PC-9 (cell line): ENCODE data around the gene TRABD2A. TPM values are rescaled to one million over a fixed set of nuclear protein-coding genes. Genes with fewer than 3 reads are reported as not detected.

ENCODE experiments used
- BruUV-seq: library from RNA; stranded (reverse); fragments of 400-500 nt; replicated peaks from 2 replicates; lab custom pipeline; 2021; lab: Mats Ljungman, UMichigan
- CTCF ChIA-PET: fragments of 300-600 bp; sonication (Branson Sonifier 250); formaldehyde crosslinking; loops from one replicate; lab custom pipeline; 2022; ENCODE audit warnings: antibody characterized with exemption; lab: Charles Lee
- POLR2A ChIA-PET: fragments of 300-600 bp; sonication (Branson Sonifier 250); formaldehyde crosslinking; loops from one replicate; lab custom pipeline; 2022; ENCODE audit warnings: antibody characterized with exemption; ENCODE audit not compliant: unreplicated experiment; lab: Charles Lee
- DNase-seq, 2 experiments: peaks; one replicate each; pipeline versions ENCODE4 v3.0.0 to v3.0.0-alpha.2; 2015 to 2022; ENCODE audit warnings: mixed read lengths in 1 of 2
- H2AFZ ChIP-seq: fragments of 200-600 bp; sonication (generic); 2 replicates; pipeline ENCODE4 v1.8.1; 2017; ENCODE audit warnings: antibody characterized with exemption
- H3F3A ChIP-seq: fragments of 200-600 bp; sonication (generic); 2 replicates; pipeline ENCODE4 v1.8.1; 2017; ENCODE audit warnings: antibody characterized with exemption, mild to moderate bottlenecking, low read depth; ENCODE audit not compliant: insufficient read depth
- H3K27ac ChIP-seq: fragments of 200-600 bp; sonication (generic); 2 replicates; pipeline ENCODE4 v1.6.1; 2016; ENCODE audit warnings: mixed run types
- H3K27me3 ChIP-seq: fragments of 200-600 bp; sonication (generic); 2 replicates; pipeline ENCODE4 v1.6.1; 2016; ENCODE audit warnings: low read depth, mixed run types; ENCODE audit not compliant: insufficient read depth
- H3K36me3 ChIP-seq: fragments of 200-600 bp; sonication (generic); 2 replicates; pipeline ENCODE4 v1.6.1; 2016; ENCODE audit warnings: low read depth, mixed run types
- H3K4me1 ChIP-seq: fragments of 200-600 bp; sonication (generic); replicated peaks from 2 replicates; pipeline ENCODE4 v1.6.1; 2016; ENCODE audit warnings: mixed run types; ENCODE audit not compliant: insufficient read depth
- H3K4me2 ChIP-seq: fragments of 200-600 bp; sonication (generic); 2 replicates; pipeline ENCODE4 v1.6.1; 2017; ENCODE audit warnings: mixed run types
- H3K4me3 ChIP-seq: fragments of 200-600 bp; sonication (generic); 2 replicates; pipeline ENCODE4 v1.6.1; 2016; ENCODE audit warnings: mixed run types
- H3K79me2 ChIP-seq: fragments of 200-600 bp; sonication (generic); 2 replicates; pipeline ENCODE4 v1.6.1; 2017; ENCODE audit warnings: low read depth, mixed run types
- H3K9me2 ChIP-seq: fragments of 200-600 bp; sonication (generic); 2 replicates; pipeline ENCODE4 v1.8.1; 2017; ENCODE audit warnings: mild to moderate bottlenecking; ENCODE audit not compliant: insufficient read depth
- H3K9me3 ChIP-seq: fragments of 200-600 bp; sonication (generic); 2 replicates; pipeline ENCODE4 v1.8.1; 2016; ENCODE audit warnings: low read depth; ENCODE audit not compliant: insufficient read depth
- H4K20me1 ChIP-seq: fragments of 200-600 bp; sonication (generic); 2 replicates; pipeline ENCODE4 v1.8.1; 2017; ENCODE audit not compliant: insufficient read depth
- CTCF ChIP-seq: fragments of 200-600 bp; sonication (generic); conservative IDR thresholded peaks from 2 replicates; pipeline ENCODE4 v1.6.1; 2017; ENCODE audit warnings: mixed run types, antibody characterized with exemption, mild to moderate bottlenecking, moderate library complexity
- EZH2 ChIP-seq: fragments of 200-600 bp; sonication (generic); IDR thresholded peaks from 2 replicates; pipeline ENCODE4 v1.8.0; 2017; ENCODE audit warnings: antibody characterized with exemption, low read depth
- intact Hi-C: fragments of 100-400 bp; cut with micrococcal nuclease; formaldehyde crosslinking; loops from one replicate; pipeline ENCODE4 v1.10.0; 2022; ENCODE audit not compliant: unreplicated experiment
- total RNA-seq: library from RNA; stranded (reverse); gene quantifications from 2 replicates; pipeline ENCODE4 v1.2.3, GENCODE V29; 2021

Gene TRABD2A
- total RNA-seq, 1 experiment from 2014 or later, result 2.2 TPM

- POLR2A ChIA-PET, result interaction anchor here (1.0 kb wide), 1 partner anchor 13 kb away, joined by 10 read pairs; no protein-coding TSS in a partner anchor
- CTCF ChIA-PET, result interaction anchor here (0.9 kb wide), 1 partner anchor 580 kb away, joined by 3 read pairs; no protein-coding TSS in a partner anchor
- no peaks in the 10 kb centered on the region for H4K20me1 ChIP-seq
- H3K4me1 ChIP-seq, result peaks cover 14% of the 10 kb centered on the region
- H3K4me3 ChIP-seq, result no peak overlapping the region
- peak; percentile 66 to 76 for DNase-seq
- H3K4me2 ChIP-seq, result peak overlapping the region; percentile 62
- peaks cover 6% of the 10 kb centered on the region; the same call in 1 of the 2 replicates for H3F3A ChIP-seq
- no peaks in the 10 kb centered on the region for H3K9me3 ChIP-seq
- H3K27ac ChIP-seq, result no peak overlapping the region
- no peaks in the 10 kb centered on the region for H3K36me3 ChIP-seq
- H3K79me2 ChIP-seq, result no peaks in the 10 kb centered on the region
- no peaks in the 10 kb centered on the region for H3K9me2 ChIP-seq
- no peak for TF ChIP-seq EZH2
- no peak for TF ChIP-seq CTCF
- intact Hi-C loops, result no loop called here
- BruUV-seq, result no TSS peak
- H2AFZ ChIP-seq, result no peak overlapping the region
- no peaks in the 10 kb centered on the region for H3K27me3 ChIP-seq
Observed at GRCh38 chr2:84894131-84894586, 13.3 kb upstream of the TRABD2A start.

- Histone ChIP-seq H3K36me3 (no peaks in the 10 kb centered on the region), H3K9me2 (no peaks in the 10 kb centered on the region), H3K79me2 (no peaks in the 10 kb centered on the region), H3K4me3 (no peak overlapping the region), H3K27me3 (no peaks in the 10 kb centered on the region), H2AFZ (no peak overlapping the region), H3K27ac (no peak overlapping the region), H3K4me1 (peaks cover 18% of the 10 kb centered on the region), H3F3A (peaks cover 9% of the 10 kb centered on the region; the same call in 1 of the 2 replicates), H3K9me3 (no peaks in the 10 kb centered on the region), H4K20me1 (no peaks in the 10 kb centered on the region), H3K4me2 (no peak overlapping the region)
- DNase-seq, result no peak
- no TSS peak for BruUV-seq
- intact Hi-C loops, result no loop called here
- CTCF ChIA-PET, result no interaction called here
- POLR2A ChIA-PET, result no interaction called here
- no peak for TF ChIP-seq CTCF
- TF ChIP-seq EZH2, result no peak
Observed at GRCh38 chr2:84891355-84892010, 10.6 kb upstream of the TRABD2A start.

- Histone ChIP-seq H3K4me2 (0 out of 2 replicates have a peak overlapping the region, but pooled peaks have one; percentile 59), H3K27ac (no peak overlapping the region), H3K4me1 (peaks cover 9% of the 10 kb centered on the region), H3K36me3 (no peaks in the 10 kb centered on the region), H4K20me1 (no peaks in the 10 kb centered on the region), H3F3A (peaks cover 4% of the 10 kb centered on the region; the same call in 1 of the 2 replicates), H2AFZ (no peak overlapping the region), H3K79me2 (no peaks in the 10 kb centered on the region), H3K4me3 (no peak overlapping the region), H3K27me3 (no peaks in the 10 kb centered on the region), H3K9me3 (no peaks in the 10 kb centered on the region), H3K9me2 (no peaks in the 10 kb centered on the region)
- intact Hi-C loops, result no loop called here
- ChIA-PET POLR2A (interaction anchor here (0.6 kb wide), 1 partner anchor 428 kb away, joined by 5 read pairs; no protein-coding TSS in a partner anchor), CTCF (interaction anchor here (0.5 kb wide), 1 partner anchor 31 kb away, joined by 15 read pairs; no protein-coding TSS in a partner anchor)
- DNase-seq, result no peak
- BruUV-seq, result no TSS peak
- TF ChIP-seq EZH2 (no peak), CTCF (no peak)
Observed at GRCh38 chr2:84889332-84889731, 8.4 kb upstream of the TRABD2A start.
